KMS-11 (cell line): Measurements from ENCODE around the gene PDK1.

ENCODE experiments used
- H2AFZ ChIP-seq: fragments of 200-600 bp; sonication (generic); 2 replicates; pipeline ENCODE4 v1.6.1; 2016; ENCODE audit warnings: antibody characterized with exemption, mixed run types, low read depth
- H3K27ac ChIP-seq: fragments of 200-600 bp; sonication (generic); 2 replicates; pipeline ENCODE4 v1.6.1; 2016; ENCODE audit warnings: mild to moderate bottlenecking, mixed run types
- H3K27me3 ChIP-seq: fragments of 200-600 bp; sonication (generic); 2 replicates; pipeline ENCODE4 v1.6.1; 2017; ENCODE audit warnings: mild to moderate bottlenecking, low read depth, mixed run types, moderate library complexity; ENCODE audit not compliant: insufficient read depth
- H3K36me3 ChIP-seq: fragments of 200-600 bp; sonication (generic); 2 replicates; pipeline ENCODE4 v1.6.1; 2017; ENCODE audit warnings: mild to moderate bottlenecking, mixed run types; ENCODE audit not compliant: insufficient read depth
- H3K4me1 ChIP-seq: fragments of 200-600 bp; sonication (generic); 2 replicates; pipeline ENCODE4 v1.6.1; 2016; ENCODE audit warnings: mild to moderate bottlenecking, low read depth, mixed run types; ENCODE audit not compliant: poor library complexity, severe bottlenecking
- H3K4me2 ChIP-seq: fragments of 200-600 bp; sonication (generic); 2 replicates; pipeline ENCODE4 v1.7.0; 2016; ENCODE audit warnings: mild to moderate bottlenecking, mixed run types
- H3K4me3 ChIP-seq: fragments of 200-600 bp; sonication (generic); IDR thresholded peaks from 2 replicates; pipeline ENCODE4 v1.6.1; 2017; ENCODE audit warnings: low read depth, low read length, mixed read lengths; ENCODE audit not compliant: insufficient read depth
- H3K79me2 ChIP-seq: fragments of 200-600 bp; sonication (generic); 2 replicates; pipeline ENCODE4 v1.6.1; 2016; ENCODE audit warnings: low read depth, mixed run types; ENCODE audit not compliant: insufficient read depth
- H3K9ac ChIP-seq: fragments of 200-600 bp; sonication (generic); 2 replicates; pipeline ENCODE4 v1.6.1; 2016; ENCODE audit warnings: mild to moderate bottlenecking, mixed run types
- H4K20me1 ChIP-seq: fragments of 200-600 bp; sonication (generic); 2 replicates; pipeline ENCODE4 v1.6.1; 2016; ENCODE audit warnings: mild to moderate bottlenecking, mixed run types; ENCODE audit not compliant: insufficient read depth
- CTCF ChIP-seq: fragments of 200-600 bp; sonication (generic); conservative IDR thresholded peaks from 2 replicates; pipeline ENCODE4 v1.6.1; 2017; ENCODE audit warnings: low read depth, mild to moderate bottlenecking, antibody characterized with exemption, low read length, moderate library complexity, mixed read lengths

PDK1 gene

DNA sequence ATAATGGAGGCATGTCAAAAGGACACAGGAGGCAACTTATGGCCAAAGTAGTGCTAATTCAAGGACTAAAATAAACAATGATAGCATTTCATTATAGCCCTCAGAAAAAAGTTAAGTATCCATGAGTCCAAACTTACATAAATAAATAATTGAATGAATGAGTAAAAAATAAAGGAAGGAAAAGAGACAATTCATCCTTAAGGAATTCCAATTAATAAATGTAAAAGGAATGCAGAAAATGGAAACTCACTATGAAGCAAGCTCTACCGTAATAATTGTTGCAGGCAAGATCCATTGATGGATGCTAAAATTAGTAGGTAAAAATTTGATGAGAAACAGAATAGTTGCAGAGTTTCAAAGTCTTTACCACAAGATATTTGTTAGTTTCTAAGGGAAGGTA lies 91.5 kb downstream of the PDK1 start:
- Histone ChIP-seq H4K20me1 (no peaks in the 10 kb centered on the region), H3K4me3 (no peak overlapping the region), H3K36me3 (no peaks in the 10 kb centered on the region), H3K27me3 (no peaks in the 10 kb centered on the region), H3K79me2 (no peaks in the 10 kb centered on the region), H3K4me1 (no peaks in the 10 kb centered on the region), H3K4me2 (no peak overlapping the region), H2AFZ (no peak overlapping the region), H3K9ac (no peak overlapping the region), H3K27ac (no peak overlapping the region)
- no peak for TF ChIP-seq CTCF

- H3K9ac ChIP-seq, result no peak overlapping the region
- no peaks in the 10 kb centered on the region for H4K20me1 ChIP-seq
- H3K4me1 ChIP-seq, result no peaks in the 10 kb centered on the region
- H2AFZ ChIP-seq, result no peak overlapping the region
- no peak overlapping the region for H3K4me2 ChIP-seq
- no peaks in the 10 kb centered on the region for H3K27me3 ChIP-seq
- no peak overlapping the region for H3K4me3 ChIP-seq
- H3K36me3 ChIP-seq, result no peaks in the 10 kb centered on the region
- H3K27ac ChIP-seq, result no peak overlapping the region
- no peaks in the 10 kb centered on the region for H3K79me2 ChIP-seq
- TF ChIP-seq CTCF, result no peak
These were observed 99.4 kb downstream of the PDK1 start for GRCh38 chr2:172655091-172655837.

DNA sequence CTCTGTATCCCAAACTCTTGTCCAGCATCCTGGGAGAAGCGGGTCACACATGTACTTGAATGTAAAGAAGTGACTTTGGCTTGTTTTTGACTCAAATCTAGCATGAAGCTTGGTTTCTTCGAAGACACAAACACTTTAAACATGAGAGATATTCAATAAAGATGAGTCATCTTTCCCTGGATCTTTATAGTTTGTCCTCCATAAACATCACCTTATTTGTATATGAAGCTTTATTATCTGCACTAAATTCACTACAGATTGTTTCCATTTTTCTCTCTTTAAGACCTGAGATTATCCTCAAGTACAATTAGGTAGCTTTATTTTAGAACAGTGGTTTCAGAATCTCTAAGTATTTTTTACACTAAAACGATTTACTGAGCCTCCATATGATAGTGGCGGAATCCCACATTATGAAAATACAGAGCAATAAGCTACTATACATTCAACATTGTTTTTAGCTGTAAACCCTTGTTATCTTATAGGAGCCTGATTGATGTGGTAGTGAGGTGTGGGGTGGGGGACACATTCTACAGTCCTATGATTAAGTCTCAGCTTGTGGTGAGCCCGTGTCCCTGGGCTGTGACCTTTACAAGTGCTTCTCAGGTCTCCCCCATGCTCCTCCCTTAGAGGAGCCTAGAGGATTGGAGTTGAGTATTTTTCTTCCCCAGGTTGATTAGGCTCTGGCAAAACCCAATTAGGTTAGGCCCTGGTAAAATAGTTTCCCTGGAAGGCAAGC lies 100.1 kb downstream of the PDK1 start:
- no peak for TF ChIP-seq CTCF
- no peak overlapping the region for H3K4me3 ChIP-seq
- H3K4me2 ChIP-seq, result no peak overlapping the region
- no peaks in the 10 kb centered on the region for H3K4me1 ChIP-seq
- H4K20me1 ChIP-seq, result no peaks in the 10 kb centered on the region
- no peaks in the 10 kb centered on the region for H3K79me2 ChIP-seq
- H3K9ac ChIP-seq, result no peak overlapping the region
- no peak overlapping the region for H2AFZ ChIP-seq
- no peak overlapping the region for H3K27ac ChIP-seq
- H3K27me3 ChIP-seq, result no peaks in the 10 kb centered on the region
- no peaks in the 10 kb centered on the region for H3K36me3 ChIP-seq
